UCSD-AML1 (cell line): ENCODE data around the gene VEGFA.
A peak's percentile ranks its signal among the peaks of the same experiment; 100 is the strongest.
"Not testable (repeated sequence)": the region's sequence is repeated elsewhere in the genome, so short reads cannot be mapped to it uniquely, and the experiment has no call there.

Experiments
- DNase-seq: peaks from one replicate; lab custom pipeline; 2025; ENCODE audit not compliant: unreplicated experiment; lab: John Stamatoyannopoulos, UW

The VEGFA gene

DNA sequence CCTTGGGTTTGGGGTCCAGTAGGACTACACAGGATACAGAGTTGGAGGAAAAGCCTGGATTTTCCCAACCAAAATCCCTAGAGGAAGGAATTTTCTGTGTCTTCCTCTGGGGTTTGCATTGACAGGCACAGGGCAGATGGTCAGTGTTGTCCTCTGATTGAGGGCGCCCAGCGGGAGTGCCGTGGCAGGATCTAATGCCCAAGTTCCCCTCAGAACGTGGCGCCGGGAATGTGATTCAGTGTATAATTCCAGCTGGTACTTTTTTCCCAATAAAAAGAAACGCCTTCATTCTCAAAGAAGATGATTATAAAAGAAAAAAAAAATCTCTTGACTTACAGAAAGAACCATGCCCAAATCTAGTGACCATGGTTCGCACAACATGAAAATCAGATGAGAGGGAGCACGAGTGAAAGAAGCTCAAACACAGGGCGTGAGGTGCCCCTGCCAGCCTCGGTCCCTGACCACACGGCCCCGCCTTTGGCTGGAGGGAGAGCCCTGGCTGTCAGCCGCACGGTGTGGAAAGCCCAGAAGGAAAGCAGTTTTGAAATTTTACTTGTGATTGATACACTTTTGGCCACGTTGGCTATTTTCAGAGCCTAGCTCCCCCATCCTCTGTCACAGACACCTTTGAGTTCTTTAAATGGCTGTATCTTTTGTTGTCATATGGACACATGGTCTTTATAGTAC is 31.6 kb downstream of the VEGFA start:
- no peak for DNase-seq

DNA sequence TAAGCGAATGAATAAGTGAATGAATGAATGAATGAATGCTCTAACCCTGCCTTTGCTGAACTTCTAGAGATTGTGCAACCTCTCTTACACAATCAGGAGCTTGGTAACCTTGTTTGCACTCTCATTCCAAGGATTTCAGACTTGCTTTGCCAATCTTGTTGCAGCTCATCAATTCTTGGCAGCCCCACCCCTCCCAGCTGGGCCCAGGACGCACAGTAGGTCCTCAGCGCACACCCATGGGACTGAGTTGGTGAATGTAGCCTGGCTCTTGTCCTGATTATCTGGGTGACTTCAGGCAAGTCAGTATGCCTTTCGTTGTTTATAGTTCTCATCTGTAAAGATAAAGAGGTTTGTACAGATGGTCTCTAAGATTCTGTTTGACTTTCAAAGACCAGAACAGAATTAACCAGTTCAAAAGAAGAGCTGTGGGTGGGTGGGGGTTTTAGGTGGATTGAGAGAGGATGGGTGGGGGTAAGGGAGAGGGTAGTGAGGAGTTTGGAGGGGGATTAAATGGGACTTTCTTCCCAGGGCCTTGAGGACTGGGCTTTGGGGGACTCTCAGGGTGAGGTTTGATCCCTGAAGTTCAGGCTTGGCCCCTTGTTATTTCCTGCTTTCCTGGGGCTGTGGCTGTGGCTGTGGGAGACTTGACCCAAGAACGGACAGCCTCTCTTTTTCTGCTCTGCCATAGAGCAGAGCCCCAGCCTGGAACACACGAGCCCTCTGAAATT is 33.2 kb downstream of the VEGFA start:
- DNase-seq: no peak

DNA sequence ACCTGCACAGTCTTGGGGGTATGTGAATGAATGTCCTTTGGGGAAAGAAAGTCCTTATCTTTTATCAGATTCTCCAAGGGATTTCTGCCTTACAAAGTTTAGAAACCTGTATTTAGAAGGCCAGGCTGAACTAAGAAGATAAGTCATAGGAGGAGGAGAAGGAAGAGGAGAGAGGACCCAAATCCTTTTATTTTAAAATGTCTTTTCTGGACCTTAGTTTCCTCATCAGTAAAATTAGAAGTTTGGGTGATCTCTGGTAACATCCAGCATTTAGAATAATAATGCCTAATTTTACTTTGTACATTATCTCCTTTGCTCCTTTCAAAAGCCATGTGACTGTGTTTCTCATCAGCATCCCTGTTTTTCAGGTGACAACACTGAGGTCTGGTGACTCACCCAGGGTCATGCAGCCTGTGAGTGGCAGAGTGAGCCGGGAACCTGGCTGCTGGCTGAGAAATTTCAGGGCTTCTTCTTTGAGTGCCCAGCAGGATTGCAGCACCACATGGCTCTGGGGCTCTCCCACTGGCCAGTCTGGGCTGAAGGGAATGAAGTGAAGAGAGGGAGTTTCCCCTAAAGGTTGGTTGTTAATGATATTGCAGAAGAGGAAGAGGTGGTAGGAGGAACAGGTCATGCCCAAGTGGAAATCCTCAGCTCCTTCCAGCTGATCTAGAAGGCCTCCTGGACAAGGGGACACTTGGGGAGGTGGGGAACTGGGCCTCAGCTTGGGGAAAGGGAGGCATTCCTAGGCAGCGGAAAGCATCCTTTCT is 34.0 kb downstream of the VEGFA start:
- DNase-seq: no peak

DNA sequence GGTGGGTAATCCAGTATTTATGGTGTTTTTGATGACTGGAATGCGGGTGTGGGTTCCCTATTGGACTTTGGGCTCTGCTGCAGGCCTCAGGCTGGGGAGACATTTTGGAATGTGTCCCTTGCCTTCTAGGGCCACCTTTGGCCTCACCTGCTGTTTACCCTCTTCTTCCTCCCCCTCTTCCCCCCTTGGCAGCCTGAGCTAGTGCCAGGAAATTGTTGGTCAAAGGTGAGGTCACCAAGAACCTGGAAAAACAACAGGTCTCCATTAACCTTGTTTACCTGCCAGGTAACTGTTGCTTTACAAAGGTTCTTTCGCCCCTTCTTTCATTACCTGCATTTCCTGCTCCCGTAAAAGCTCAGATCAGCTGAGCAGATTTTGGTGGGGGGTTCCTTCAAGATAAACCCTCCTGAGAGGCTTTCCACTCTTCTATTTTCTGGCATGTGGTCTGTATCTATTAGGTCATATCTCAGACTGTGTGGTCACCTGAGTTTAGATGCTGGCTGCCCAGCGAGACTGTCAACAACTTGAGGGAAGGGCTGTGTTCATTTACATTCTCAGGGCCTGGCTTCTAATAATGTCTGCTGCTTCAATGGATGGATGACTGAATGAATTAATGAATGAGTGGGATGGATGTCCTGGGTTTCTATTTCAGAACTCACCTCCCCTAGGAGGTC is 34.7 kb downstream of the VEGFA start:
- DNase-seq: no peak

DNA sequence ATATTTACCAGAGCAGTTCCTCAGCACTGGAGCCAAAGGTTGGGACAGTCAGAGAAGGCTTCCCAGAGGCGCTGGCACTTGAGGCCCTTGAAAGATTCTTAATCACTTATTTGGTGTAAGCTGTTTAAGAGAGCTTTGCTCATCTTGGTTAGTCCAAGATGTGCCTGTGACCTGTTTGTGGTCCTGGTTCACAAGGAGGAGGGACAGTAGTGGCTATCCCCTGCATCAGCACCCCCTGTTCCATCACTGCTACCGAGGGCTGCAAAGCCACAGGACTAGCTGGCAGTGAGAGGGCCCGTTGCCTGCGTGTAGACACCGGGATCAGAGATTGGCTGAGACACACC is 35.7 kb downstream of the VEGFA start:
- no peak for DNase-seq

DNA sequence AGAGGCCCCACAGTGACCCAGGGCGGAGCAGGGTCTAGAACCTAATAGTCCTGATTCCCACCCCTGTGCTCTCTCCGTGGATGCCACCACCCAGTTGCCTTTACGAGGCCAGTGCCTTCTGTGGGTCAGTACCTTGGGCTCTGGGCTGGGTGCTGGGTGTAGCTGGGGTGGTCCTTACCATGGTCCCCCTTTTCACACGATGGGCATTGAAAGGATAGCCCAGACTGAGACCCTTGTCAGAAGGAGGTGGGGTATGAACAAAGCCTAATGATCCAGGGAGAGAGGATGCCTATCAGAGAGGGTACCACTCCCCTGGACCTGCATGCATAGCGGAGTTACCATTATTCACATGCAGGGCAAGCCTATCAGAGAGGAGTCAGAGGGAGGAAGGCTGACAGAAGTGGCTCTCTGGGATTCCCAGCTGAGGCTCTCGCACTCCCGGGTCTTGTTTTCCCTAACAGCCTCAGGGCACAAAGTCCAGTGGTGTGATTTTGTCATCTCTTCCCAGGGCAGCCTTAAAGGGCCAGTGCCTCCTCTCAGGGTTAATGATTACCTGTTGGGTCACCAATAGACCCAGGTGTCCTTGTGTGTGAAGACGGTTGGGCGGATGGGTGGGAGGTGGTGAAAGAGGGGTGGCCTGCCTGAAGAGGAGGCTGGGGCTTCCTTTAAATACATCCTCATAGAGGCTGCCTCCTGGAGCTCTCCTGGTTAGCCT is 36.2 kb downstream of the VEGFA start:
- DNase-seq: no peak

DNA sequence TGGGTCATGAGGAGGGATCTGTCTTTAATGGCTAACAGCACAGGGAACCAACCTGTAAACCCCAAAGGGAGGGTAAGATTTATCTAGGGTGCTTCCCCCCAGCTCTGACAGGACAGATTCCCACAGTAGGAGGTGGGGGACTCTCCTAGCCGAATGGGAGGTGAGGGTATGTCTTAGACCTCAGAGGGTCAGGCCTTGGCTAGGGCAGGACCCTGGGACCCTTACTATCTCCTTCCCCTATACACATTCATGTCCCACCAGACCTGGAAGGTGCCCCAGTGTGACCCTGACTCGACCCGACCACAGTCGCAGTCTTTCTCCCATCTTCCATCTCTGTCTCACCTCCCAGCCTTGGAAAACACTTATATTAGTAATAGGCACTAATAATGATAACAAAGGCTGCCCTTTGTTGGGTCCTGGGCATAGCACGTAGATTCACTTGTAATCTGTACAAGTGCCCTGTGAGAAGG is 36.8 kb downstream of the VEGFA start:
- DNase-seq: no peak

DNA sequence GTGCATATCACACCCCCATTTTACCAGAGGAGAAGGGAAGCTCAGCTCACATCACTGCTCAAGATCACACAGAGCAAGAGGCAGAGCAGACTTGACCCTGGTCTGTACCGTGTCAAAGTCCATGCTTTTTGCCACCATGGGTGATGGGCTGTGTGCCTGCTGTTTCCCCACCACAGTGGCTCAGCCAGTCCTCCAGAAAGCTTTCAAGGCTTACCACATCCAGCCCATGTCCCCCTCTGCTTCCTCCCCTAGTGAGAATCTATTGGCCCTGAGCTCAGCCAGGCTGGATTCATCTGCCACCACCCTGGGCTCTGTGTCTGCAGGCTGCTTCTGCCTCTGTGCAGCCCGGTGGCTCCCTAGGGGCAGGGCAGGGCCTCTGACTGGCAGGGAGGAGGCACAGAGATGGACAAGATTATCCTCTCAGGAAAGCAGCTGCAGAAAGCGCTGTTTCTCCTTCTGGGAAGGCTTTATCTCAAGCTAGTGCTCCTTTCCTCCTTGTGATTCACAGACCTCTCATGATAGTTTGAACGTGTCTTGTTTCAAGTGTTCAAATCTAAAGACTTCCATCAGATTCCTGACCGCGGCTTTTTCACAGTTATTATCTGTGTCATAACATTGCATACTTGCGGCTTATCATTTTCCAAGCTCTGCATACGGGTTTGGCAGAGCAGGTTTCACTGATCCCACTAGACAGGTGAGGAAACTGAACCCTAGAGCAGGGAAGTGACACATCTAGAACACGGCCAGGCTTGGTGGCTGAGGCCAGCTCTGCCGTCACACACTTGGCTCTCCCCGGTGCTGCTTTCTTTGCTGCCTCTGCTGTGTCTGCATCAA is 37.4 kb downstream of the VEGFA start:
- DNase-seq: peak; percentile 68

DNA sequence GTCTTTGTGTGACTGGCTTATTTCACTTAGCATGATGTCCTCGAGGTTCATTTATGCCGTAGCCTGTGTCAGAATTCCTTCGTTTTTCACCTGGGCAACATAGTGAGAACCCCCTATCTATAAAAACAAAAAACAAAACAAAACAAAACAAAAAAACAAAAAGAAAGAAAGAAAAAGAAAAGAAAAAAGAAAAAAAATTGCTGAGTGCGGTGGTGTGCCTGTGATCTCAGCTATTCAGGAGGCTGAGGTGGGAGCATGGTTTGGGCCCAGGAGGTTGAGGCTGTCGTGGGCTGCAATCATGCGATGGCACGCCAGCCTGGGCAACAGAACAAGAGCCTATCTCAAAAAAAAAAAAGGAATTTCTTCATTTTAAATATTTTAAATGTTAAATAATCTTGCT is 38.4 kb downstream of the VEGFA start:
- DNase-seq: no peak

DNA sequence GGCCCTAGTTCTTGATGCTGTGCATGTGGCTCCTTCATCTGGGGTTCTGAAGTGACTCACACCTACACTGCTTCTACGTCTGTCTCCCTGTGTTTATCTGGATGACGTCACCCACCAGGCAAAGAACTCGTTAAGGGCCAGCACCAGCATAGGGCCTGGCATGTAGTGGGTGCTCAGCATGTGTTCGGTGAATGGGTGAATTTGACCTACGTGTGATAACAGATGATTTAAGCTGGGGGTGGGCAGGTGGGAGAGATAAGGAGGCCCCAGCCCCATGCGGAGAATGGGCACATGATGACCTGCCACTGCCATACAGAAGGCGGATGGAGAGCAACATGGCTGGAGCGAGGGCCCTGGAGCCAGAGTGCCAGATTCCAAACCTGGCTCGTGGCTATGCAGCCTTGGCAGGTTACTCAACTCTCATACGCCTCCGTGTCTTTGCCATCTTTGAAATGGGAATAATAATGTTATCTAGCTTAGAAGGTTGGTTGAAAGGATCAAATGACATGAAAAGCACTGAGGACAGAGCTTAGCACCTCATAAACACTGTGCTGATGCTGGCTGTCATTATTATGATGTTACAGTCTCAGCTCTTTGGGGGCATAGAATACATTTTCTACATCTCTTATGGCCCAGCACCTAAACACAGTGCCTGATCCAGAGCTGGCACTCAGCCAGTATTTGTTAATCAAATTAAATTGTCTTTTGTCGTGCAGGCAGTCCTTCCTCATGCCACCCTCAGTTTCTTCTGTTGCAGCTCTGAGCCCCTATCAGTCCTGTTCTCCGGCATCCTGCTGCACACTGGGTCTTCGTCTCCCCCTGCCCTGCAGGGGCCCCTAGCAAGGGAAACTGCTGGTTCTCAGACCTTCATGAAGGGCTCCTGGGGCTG is 39.6 kb downstream of the VEGFA start:
- no peak for DNase-seq

DNA sequence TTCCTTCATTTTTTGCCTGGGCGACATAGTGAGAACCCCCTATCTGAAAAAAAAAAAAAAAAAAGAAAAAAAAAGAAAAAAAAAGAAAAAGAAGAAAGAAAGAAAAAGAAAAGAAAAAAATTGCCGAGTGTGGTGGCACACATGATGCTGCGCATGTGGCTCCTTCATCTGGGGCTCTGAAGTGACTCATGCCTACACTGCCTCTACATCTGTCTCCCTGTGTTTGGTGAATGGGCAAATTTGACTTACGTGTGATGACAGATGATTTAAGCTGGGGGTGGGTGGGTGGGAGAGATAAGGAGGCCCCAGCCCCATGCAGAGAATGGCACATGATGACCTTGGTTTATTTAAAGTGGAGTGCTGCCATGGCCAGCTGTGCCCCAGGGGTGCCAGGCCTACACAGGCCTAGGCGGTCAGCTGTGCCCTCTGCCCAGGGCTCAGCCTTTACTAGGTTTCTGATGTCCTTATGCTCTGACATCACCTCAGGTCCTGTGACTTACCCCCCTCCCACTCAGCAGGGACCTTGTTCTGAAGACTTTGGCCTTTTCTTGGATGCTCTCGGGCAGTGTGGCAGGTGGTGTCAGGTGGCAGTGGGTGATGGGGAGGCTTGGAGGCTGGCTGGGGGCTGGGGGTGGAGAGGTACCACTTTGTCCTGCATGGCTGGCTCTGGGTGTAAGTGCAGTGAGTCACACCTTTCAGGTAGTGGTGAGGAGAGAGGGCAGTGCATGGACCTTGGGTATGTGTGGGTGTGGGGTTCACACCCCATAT is 41.1 kb downstream of the VEGFA start:
- DNase-seq: no peak

DNA sequence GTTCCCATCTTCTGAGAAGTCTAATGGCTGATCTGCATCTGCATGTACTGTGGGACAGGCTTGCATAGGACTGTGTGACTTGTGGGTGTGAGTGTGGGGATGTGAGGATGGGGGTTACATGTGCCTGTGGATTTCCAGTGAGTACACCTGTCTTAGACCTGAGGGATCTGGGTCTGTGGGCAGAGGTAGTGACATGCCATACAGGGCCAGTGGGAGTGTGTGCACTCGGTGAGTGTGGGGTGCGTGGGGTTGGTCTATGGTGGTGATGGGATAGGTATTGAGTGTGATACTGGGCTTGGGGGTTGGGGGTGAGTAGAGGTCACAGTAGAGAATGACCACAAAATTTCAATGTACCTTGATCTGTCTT is 41.7 kb downstream of the VEGFA start:
- no peak for DNase-seq

DNA sequence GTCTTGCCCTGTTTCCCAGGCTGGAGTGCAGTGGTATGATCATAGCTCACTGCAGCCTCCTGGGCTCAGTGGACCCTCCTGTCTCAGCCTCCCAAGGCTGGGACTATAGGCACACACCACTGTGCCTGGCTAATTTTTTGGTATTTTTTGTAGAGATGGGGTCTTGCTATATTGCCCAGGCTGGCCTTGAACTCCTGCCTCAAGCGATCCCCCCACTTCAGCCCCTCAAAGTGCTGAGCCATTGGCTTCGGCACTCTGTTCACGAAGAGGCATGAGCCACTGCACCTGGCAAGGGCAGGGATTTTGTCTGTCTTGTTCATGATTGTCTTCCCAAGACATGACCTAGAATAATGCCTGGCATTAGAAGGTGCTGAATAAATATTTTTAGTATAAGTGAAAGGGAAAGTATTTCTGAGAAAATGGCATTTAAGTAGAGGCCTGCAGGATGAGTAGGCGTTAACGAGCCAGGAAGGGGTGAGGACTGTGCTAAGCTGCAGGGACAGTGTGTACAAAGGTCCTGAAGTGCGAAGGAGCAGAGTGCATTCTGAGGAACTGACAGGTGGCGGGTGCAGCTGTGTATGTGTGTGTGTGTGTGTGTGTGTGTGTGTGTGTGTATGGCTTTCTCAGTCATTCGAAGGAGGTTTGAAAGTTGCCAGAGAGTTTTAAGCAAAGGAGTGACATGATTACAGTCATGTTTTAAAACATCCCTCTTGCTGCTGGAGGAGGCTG is 43.0 kb downstream of the VEGFA start:
- no peak for DNase-seq

DNA sequence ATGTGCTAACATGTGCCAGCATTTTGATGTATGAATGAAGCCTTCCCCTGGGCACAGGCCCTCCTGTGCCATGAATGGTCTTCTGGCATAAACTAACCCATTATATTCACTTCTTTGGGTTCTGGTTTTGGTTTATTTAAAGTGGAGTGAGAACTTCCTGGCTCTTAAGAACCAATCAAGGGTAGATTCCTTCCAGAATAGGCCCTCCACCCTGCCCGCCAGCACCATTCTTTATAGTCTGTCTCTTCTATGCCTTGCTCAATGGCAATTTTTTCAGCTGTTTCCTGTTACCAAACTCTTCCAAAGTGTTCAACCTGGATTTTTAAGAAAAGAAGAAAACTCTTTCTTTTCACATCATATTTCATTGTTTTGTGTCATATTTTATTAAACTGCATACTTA is 44.1 kb downstream of the VEGFA start:
- DNase-seq: no peak

DNA sequence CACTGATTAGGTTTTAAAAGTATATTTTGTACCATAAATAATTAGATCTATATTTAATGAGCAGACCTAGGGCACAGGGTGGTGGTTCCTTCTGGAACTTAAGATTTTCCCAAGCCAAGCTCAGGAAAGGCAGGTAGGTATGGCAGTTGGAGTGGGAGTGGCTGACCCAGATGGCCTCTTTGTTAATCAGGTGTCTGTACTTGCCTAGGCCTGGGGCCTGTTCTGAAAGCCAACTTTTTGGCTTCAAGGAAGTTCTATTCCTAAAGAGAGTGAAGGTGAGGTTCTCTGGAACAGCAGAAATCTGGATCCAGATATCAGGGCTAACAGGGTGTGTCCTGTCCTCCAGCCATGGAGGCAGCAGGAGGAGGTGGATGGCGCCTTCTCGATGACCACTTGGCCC is 44.9 kb downstream of the VEGFA start:
- DNase-seq: no peak

DNA sequence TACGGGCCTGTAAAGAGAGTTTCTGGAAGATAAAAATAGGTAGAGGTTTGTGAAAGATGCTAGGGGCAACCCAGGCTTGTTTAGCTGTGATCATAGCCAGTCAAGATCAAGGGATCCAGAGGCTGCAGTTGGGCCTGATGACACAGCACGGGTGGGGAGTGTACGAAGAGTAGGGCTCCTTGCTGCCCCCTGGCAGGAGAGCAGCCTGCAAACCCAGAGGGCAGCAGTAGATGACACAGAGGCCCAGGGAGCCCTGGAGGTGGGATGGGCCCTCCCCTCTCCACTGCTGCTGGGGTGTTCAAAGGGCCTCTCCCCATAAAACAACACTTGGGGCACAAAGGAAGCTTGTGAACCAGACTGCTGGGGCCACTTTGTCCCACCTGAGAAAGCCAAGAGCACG is 47.2 kb downstream of the VEGFA start:
- DNase-seq: peak; percentile 61

DNA sequence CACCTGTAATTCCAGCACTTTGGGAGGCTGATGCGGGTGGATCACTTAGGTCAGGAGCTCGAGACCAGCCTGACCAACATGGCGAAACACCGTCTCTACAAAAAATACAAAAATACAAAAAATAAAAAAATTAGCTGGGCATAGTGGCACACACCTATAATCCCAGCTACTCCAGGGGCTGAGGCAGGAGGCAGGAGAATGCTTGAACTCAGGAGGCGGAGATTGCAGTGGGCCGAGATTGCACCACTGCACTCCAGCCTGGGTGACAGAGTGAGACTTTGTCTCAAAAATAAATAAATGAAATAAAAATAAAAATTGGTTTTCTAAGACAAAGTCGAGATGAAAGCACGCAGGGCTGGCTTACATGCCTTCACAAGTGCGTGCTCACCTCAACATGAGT is 49.0 kb downstream of the VEGFA start:
- not testable (repeated sequence) for DNase-seq

DNA sequence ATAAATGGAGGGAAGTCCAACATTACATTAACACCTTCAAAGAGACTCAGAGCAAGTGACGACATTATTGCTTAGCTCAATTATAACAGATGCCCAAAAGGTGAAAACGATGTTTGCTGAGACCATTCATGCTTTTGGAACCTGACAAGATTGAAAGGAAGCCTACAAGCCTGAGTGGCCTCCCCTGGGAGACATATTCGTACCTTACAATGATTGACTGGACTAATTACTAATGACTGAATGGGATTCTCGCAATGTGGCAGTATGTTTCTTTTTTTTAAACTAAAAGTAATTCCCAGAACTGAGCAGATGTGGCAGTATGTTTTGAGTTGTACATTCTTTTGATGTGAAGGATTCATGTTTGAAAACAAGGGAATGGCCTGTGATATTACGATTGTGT is 49.9 kb downstream of the VEGFA start:
- no peak for DNase-seq
